HepG2 (cell line): ENCODE measurements around the gene TBC1D4. TPM values are rescaled to one million over a fixed set of nuclear protein-coding genes. Genes with fewer than 3 reads are reported as not detected.
A peak's percentile ranks its signal among the peaks of the same experiment; 100 is the strongest.

Source experiments
- ARNT ChIP-seq: fragments of 450-650 bp; IDR thresholded peaks from 2 replicates; pipeline ENCODE4 v1.6.1; 2017
- ARNT2 ChIP-seq: sonication (generic); formaldehyde crosslinking; IDR thresholded peaks from 2 replicates; pipeline ENCODE4 v1.8.0; 2022; ENCODE audit warnings: mild to moderate bottlenecking, low read depth, missing genetic modification reagents, moderate library complexity
- CHCHD3 ChIP-seq: sonication (generic); formaldehyde crosslinking; IDR thresholded peaks from 2 replicates; pipeline ENCODE4 v1.8.0; 2022; ENCODE audit warnings: mild to moderate bottlenecking, missing genetic modification reagents, moderate library complexity
- EED ChIP-seq: sonication (generic); formaldehyde crosslinking; IDR thresholded peaks from 2 replicates; pipeline ENCODE4 v1.5.0; 2020; ENCODE audit warnings: mild to moderate bottlenecking, missing genetic modification reagents
- HDAC6 ChIP-seq: fragments of 200-600 bp; sonication (generic); IDR thresholded peaks from 2 replicates; pipeline ENCODE4 v1.7.0; 2017; ENCODE audit warnings: mild to moderate bottlenecking, antibody characterized with exemption, low read length, low read depth
- JUND ChIP-seq: sonication (generic); formaldehyde crosslinking; IDR thresholded peaks from 2 replicates; pipeline ENCODE4 v1.8.0; 2022; ENCODE audit warnings: mild to moderate bottlenecking, missing genetic modification reagents
- MTA1 ChIP-seq: sonication (generic); formaldehyde crosslinking; IDR thresholded peaks from 2 replicates; pipeline ENCODE4 v1.4.0; 2020; ENCODE audit warnings: missing genetic modification reagents, mild to moderate bottlenecking, borderline replicate concordance
- MTF1 ChIP-seq: sonication (generic); formaldehyde crosslinking; IDR thresholded peaks from 2 replicates; pipeline ENCODE4 v1.5.0; 2020; ENCODE audit warnings: missing genetic modification reagents
- PHB2 ChIP-seq: fragments of 450-650 bp; IDR thresholded peaks from 2 replicates; pipeline ENCODE4 v1.6.1; 2018; ENCODE audit not compliant: partially characterized antibody
- SALL2 ChIP-seq: sonication (generic); formaldehyde crosslinking; IDR thresholded peaks from 2 replicates; pipeline ENCODE4 v1.8.1; 2023; ENCODE audit warnings: mild to moderate bottlenecking, missing genetic modification reagents, inconsistent platforms
- SRF ChIP-seq: IDR thresholded peaks from 2 replicates; pipeline ENCODE4 v1.6.1; 2011; ENCODE audit warnings: mild to moderate bottlenecking, low read depth, low read length, moderate library complexity
- ZBTB7A ChIP-seq: sonication (generic); formaldehyde crosslinking; IDR thresholded peaks from 2 replicates; pipeline ENCODE4 v1.8.0; 2022; ENCODE audit warnings: mild to moderate bottlenecking, missing genetic modification reagents
- ZC3H4 ChIP-seq: sonication (generic); formaldehyde crosslinking; IDR thresholded peaks from 2 replicates; pipeline ENCODE4 v1.4.0; 2020; ENCODE audit warnings: missing genetic modification reagents, borderline replicate concordance
- ZNF230 ChIP-seq: sonication (generic); formaldehyde crosslinking; IDR thresholded peaks from 2 replicates; pipeline ENCODE4 v1.4.0; 2020; ENCODE audit warnings: mild to moderate bottlenecking, missing genetic modification reagents
- ZNF543 ChIP-seq: sonication (generic); formaldehyde crosslinking; IDR thresholded peaks from 2 replicates; pipeline ENCODE4 v1.4.0; 2020; ENCODE audit warnings: mild to moderate bottlenecking, missing genetic modification reagents
- ZNF737 ChIP-seq: sonication (generic); formaldehyde crosslinking; IDR thresholded peaks from 2 replicates; pipeline ENCODE4 v1.5.0; 2020; ENCODE audit warnings: missing genetic modification reagents, mild to moderate bottlenecking, borderline replicate concordance
- ZNF839 ChIP-seq: sonication (generic); formaldehyde crosslinking; IDR thresholded peaks from 2 replicates; pipeline ENCODE4 v1.4.0; 2020; ENCODE audit warnings: missing genetic modification reagents, mild to moderate bottlenecking, borderline replicate concordance
- polyA plus RNA-seq, 8 experiments: library from polyadenylated mRNA; depleted of rRNA in 3 of 8; stranded (reverse) in 7 of 8; unstranded in 1 of 8; fragments of >200 nt; fragmentation: Illumina TruSeq in 4 of 8; extraction: Trizol in 4 of 8; gene quantifications; 2 replicates each; pipeline versions ENCODE4 v1.2.1 to v1.2.3, GENCODE V29; 2011 to 2016; ENCODE audit warnings: low read depth in 4 of 8, missing spikeins in 1 of 8, mixed read lengths in 1 of 8; ENCODE audit not compliant: insufficient read depth in 1 of 8
- total RNA-seq, 5 experiments: library from RNA; depleted of rRNA; stranded (reverse); fragments of >200 nt; fragmentation: Illumina TruSeq; extraction: Trizol; gene quantifications; 2 replicates each; pipeline ENCODE4 v1.2.3, GENCODE V29; 2016; ENCODE audit warnings: low read depth in 1 of 5
- TF ChIP-seq, protein P1 (sequence below): sonication (generic); formaldehyde crosslinking; conservative IDR thresholded peaks from 2 replicates; pipeline ENCODE4 v1.4.0; 2020; ENCODE audit warnings: missing genetic modification reagents
- TF ChIP-seq, protein P2 (sequence below): IDR thresholded peaks from 2 replicates; pipeline ENCODE4 v1.6.1; 2016; ENCODE audit warnings: low read depth, missing genetic modification reagents, missing compliant biosample characterization
- TF ChIP-seq, protein P3 (sequence below): sonication (generic); formaldehyde crosslinking; IDR thresholded peaks from 2 replicates; pipeline ENCODE4 v1.4.0; 2020; ENCODE audit warnings: missing genetic modification reagents
- TF ChIP-seq, protein P4 (sequence below): sonication (generic); formaldehyde crosslinking; IDR thresholded peaks from 2 replicates; pipeline ENCODE4 v1.4.0; 2020; ENCODE audit warnings: mild to moderate bottlenecking, missing genetic modification reagents

Gene TBC1D4
- total and polyA plus RNA-seq, 2 of the 13 experiments (the other 11 are each of a cell fraction or from before 2014, with no cell fraction given): 35.9 to 64.4 TPM

DNA sequence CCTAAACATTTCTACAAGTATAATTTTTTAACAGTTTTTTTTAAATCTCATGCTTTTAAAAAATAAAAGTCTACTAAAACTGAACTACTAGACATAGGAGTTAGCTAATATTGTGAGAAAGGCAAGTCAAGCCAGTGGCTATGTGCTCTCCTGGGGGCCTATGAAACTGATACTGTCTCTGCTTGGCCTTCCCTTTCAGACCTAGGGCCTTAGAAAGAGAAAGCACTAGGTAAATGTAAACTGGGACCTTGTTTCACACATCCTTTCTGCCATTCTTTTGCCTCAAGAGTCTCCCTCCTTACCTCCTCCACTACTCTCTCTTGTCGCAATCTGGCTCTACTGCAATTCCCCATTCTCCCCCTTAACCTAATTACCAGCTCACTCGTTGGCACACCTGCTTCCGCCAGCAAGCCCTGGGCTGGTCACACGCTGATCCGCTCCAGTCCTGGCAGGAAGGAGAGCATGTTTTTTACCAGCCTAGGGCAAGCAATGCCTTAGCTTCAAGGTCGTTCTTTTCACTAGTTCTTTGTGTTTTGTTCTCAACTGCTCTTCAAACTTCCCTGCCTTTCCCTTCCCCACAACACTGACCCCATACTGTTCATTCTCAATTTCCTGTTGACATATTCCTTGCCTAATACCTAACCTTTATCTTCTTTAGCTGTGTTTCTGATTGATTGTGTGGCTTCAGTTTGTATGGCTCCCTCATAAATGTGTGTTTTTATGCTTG is 23.1 kb downstream of the TBC1D4 start (continued):
- TF ChIP-seq ZNF737 (CRISPR knock-in tag): no peak
- no peak for TF ChIP-seq SALL2 (CRISPR knock-in tag)
- TF ChIP-seq ZNF839 (CRISPR knock-in tag): no peak
- TF ChIP-seq ARNT2: peak; percentile 26; the same call in 1 of the 2 replicates
- TF ChIP-seq HDAC6: no peak
- TF ChIP-seq ARNT: no peak
- TF ChIP-seq, protein P1, sequence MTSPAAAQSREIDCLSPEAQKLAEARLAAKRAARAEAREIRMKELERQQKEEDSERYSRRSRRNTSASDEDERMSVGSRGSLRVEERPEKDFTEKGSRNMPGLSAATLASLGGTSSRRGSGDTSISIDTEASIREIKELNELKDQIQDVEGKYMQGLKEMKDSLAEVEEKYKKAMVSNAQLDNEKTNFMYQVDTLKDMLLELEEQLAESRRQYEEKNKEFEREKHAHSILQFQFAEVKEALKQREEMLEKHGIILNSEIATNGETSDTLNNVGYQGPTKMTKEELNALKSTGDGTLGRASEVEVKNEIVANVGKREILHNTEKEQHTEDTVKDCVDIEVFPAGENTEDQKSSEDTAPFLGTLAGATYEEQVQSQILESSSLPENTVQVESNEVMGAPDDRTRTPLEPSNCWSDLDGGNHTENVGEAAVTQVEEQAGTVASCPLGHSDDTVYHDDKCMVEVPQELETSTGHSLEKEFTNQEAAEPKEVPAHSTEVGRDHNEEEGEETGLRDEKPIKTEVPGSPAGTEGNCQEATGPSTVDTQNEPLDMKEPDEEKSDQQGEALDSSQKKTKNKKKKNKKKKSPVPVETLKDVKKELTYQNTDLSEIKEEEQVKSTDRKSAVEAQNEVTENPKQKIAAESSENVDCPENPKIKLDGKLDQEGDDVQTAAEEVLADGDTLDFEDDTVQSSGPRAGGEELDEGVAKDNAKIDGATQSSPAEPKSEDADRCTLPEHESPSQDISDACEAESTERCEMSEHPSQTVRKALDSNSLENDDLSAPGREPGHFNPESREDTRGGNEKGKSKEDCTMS (CRISPR knock-in tag): no peak
- TF ChIP-seq PHB2: no peak
- peak; percentile 29; the same call in 1 of the 2 replicates for TF ChIP-seq JUND
- TF ChIP-seq, protein P2, sequence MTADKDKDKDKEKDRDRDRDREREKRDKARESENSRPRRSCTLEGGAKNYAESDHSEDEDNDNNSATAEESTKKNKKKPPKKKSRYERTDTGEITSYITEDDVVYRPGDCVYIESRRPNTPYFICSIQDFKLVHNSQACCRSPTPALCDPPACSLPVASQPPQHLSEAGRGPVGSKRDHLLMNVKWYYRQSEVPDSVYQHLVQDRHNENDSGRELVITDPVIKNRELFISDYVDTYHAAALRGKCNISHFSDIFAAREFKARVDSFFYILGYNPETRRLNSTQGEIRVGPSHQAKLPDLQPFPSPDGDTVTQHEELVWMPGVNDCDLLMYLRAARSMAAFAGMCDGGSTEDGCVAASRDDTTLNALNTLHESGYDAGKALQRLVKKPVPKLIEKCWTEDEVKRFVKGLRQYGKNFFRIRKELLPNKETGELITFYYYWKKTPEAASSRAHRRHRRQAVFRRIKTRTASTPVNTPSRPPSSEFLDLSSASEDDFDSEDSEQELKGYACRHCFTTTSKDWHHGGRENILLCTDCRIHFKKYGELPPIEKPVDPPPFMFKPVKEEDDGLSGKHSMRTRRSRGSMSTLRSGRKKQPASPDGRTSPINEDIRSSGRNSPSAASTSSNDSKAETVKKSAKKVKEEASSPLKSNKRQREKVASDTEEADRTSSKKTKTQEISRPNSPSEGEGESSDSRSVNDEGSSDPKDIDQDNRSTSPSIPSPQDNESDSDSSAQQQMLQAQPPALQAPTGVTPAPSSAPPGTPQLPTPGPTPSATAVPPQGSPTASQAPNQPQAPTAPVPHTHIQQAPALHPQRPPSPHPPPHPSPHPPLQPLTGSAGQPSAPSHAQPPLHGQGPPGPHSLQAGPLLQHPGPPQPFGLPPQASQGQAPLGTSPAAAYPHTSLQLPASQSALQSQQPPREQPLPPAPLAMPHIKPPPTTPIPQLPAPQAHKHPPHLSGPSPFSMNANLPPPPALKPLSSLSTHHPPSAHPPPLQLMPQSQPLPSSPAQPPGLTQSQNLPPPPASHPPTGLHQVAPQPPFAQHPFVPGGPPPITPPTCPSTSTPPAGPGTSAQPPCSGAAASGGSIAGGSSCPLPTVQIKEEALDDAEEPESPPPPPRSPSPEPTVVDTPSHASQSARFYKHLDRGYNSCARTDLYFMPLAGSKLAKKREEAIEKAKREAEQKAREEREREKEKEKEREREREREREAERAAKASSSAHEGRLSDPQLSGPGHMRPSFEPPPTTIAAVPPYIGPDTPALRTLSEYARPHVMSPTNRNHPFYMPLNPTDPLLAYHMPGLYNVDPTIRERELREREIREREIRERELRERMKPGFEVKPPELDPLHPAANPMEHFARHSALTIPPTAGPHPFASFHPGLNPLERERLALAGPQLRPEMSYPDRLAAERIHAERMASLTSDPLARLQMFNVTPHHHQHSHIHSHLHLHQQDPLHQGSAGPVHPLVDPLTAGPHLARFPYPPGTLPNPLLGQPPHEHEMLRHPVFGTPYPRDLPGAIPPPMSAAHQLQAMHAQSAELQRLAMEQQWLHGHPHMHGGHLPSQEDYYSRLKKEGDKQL (CRISPR knock-in tag): peak; percentile 73; the same call in 1 of the 2 replicates
- peak; percentile 96 for TF ChIP-seq MTA1 (CRISPR knock-in tag)
- TF ChIP-seq, protein P3, sequence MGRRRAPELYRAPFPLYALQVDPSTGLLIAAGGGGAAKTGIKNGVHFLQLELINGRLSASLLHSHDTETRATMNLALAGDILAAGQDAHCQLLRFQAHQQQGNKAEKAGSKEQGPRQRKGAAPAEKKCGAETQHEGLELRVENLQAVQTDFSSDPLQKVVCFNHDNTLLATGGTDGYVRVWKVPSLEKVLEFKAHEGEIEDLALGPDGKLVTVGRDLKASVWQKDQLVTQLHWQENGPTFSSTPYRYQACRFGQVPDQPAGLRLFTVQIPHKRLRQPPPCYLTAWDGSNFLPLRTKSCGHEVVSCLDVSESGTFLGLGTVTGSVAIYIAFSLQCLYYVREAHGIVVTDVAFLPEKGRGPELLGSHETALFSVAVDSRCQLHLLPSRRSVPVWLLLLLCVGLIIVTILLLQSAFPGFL (CRISPR knock-in tag): no peak
- no peak for TF ChIP-seq ZNF230
- peak; percentile 66; the same call in 1 of the 2 replicates for TF ChIP-seq ZC3H4 (CRISPR knock-in tag)
- TF ChIP-seq, protein P4, sequence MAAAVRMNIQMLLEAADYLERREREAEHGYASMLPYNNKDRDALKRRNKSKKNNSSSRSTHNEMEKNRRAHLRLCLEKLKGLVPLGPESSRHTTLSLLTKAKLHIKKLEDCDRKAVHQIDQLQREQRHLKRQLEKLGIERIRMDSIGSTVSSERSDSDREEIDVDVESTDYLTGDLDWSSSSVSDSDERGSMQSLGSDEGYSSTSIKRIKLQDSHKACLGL (CRISPR knock-in tag): no peak
- no peak for TF ChIP-seq CHCHD3 (CRISPR knock-in tag)
- TF ChIP-seq EED (CRISPR knock-in tag): no peak
- no peak for TF ChIP-seq MTF1
- TF ChIP-seq SRF: no peak
- 0 out of 2 replicates have a peak, but pooled peaks have one; percentile 48 for TF ChIP-seq ZBTB7A
- 0 out of 2 replicates have a peak, but pooled peaks have one; percentile 30 for TF ChIP-seq ZNF543 (CRISPR knock-in tag)
